GM21390 (cell line): ENCODE data around the gene ERMAP.
A peak's percentile ranks its signal among the peaks of the same experiment; 100 is the strongest.

ENCODE experiments used
- ATAC-seq: cut with Tn5 transposase; IDR thresholded peaks from one replicate; pipeline ENCODE4 v1.9.1; 2021; ENCODE audit not compliant: unreplicated experiment

Gene ERMAP

GRCh38 chr1:42816585-42817439 lies at the start of gene ERMAP, which contains the start of gene SVBP:
Gene ERMAP, plus strand, starts transcription at chr1:42817122. Its CDS starts 13,327 bp downstream, at chr1:42830449.
Gene SVBP, minus strand, starts transcription at chr1:42817397. Its CDS starts 853 bp downstream, at chr1:42816544.
- peak; percentile 75 for ATAC-seq

- peak; percentile 23 for ATAC-seq
These were observed 49.4 kb upstream of the ERMAP start for GRCh38 chr1:42767510-42768000.

- ATAC-seq: no peak
These were observed 48.8 kb upstream of the ERMAP start for GRCh38 chr1:42768172-42768571.

- no peak for ATAC-seq
These were observed 47.1 kb upstream of the ERMAP start for GRCh38 chr1:42769811-42770210.

- ATAC-seq: no peak
These were observed 43.5 kb upstream of the ERMAP start for GRCh38 chr1:42773420-42773819.

GRCh38 chr1:42774928-42775526 lies 41.9 kb upstream of the ERMAP start:
- ATAC-seq: no peak

- ATAC-seq: no peak
These were observed 40.4 kb upstream of the ERMAP start for GRCh38 chr1:42776502-42776901.

GRCh38 chr1:42777852-42778251 lies 39.1 kb upstream of the ERMAP start:
- no peak for ATAC-seq

- no peak for ATAC-seq
These were observed 37.2 kb upstream of the ERMAP start for GRCh38 chr1:42779725-42780124.

- no peak for ATAC-seq
These were observed 36.7 kb upstream of the ERMAP start for GRCh38 chr1:42780176-42780575.

- no peak for ATAC-seq
These were observed 33.8 kb upstream of the ERMAP start for GRCh38 chr1:42783092-42783491.

GRCh38 chr1:42784547-42784945 lies 32.4 kb upstream of the ERMAP start:
- no peak for ATAC-seq

GRCh38 chr1:42784946-42785693 lies 31.8 kb upstream of the ERMAP start, which contains the start of gene TMEM269:
Gene TMEM269, plus strand, starts transcription at chr1:42784991. Its CDS starts 4,903 bp downstream, at chr1:42789894.
- no peak for ATAC-seq

- ATAC-seq: no peak
These were observed 30.8 kb upstream of the ERMAP start for GRCh38 chr1:42786097-42786496.

- ATAC-seq: no peak
These were observed 28.9 kb upstream of the ERMAP start for GRCh38 chr1:42788021-42788420.

GRCh38 chr1:42793824-42794223 lies 23.1 kb upstream of the ERMAP start:
- no peak for ATAC-seq

- no peak for ATAC-seq
These were observed 19.5 kb upstream of the ERMAP start for GRCh38 chr1:42797414-42797813.

- no peak for ATAC-seq
These were observed 18.9 kb upstream of the ERMAP start for GRCh38 chr1:42797979-42798378.

GRCh38 chr1:42801832-42802473 lies 15.0 kb upstream of the ERMAP start:
- ATAC-seq: no peak

- no peak for ATAC-seq
These were observed 10.8 kb upstream of the ERMAP start for GRCh38 chr1:42806171-42806570.

GRCh38 chr1:42806593-42806992 lies 10.3 kb upstream of the ERMAP start:
- ATAC-seq: no peak
